Heart left ventricle (tissue), 16 donors: ENCODE measurements around the gene TC2N. TPM values are rescaled to one million over a fixed set of nuclear protein-coding genes. Genes with fewer than 3 reads are reported as not detected.

Source experiments
- ATAC-seq, 4 donors: fragments of 200-7000 bp; cut with Tn5 transposase; one replicate each; pipeline ENCODE4 v1.9.1; 2020 to 2022; ENCODE audit warnings: moderate library complexity in 4 of 4, mild to moderate bottlenecking in 3 of 4, moderate number of reproducible peaks in 1 of 4
- DNase-seq, 5 donors: peaks; one replicate each; pipeline ENCODE4 v3.0.0-alpha.2; 2020
- H3K27ac ChIP-seq, 12 donors: fragments of 200-600 bp; sonication (generic) in 4 of 12; one replicate each; pipeline versions ENCODE4 v1.5.0 to v1.8.0; 2016 to 2022; ENCODE audit warnings: mild to moderate bottlenecking in 2 of 12
- H3K27me3 ChIP-seq, 9 donors: fragments of 200-600 bp; sonication (generic) in 2 of 9; one replicate each; pipeline versions ENCODE4 v1.5.1 to v1.8.0; 2016 to 2022; ENCODE audit warnings: mild to moderate bottlenecking in 3 of 9
- H3K36me3 ChIP-seq, 9 donors: fragments of 200-600 bp; sonication (generic) in 2 of 9; one replicate each; pipeline versions ENCODE4 v1.5.0 to v1.8.0; 2018 to 2022; ENCODE audit warnings: mild to moderate bottlenecking in 2 of 9
- H3K4me1 ChIP-seq, 12 donors: fragments of 200-600 bp; sonication (generic) in 4 of 12; one replicate each; pipeline versions ENCODE4 v1.5.0 to v1.8.0; 2016 to 2022; ENCODE audit warnings: mild to moderate bottlenecking in 3 of 12
- H3K4me3 ChIP-seq, 12 donors: fragments of 200-600 bp; sonication (generic) in 4 of 12; one replicate each; pipeline versions ENCODE4 v1.5.0 to v1.8.0; 2017 to 2022; ENCODE audit warnings: mild to moderate bottlenecking in 9 of 12, moderate library complexity in 4 of 12
- H3K9me3 ChIP-seq, 12 donors: fragments of 200-600 bp; sonication (generic) in 4 of 12; one replicate each; pipeline versions ENCODE4 v1.5.0 to v1.8.0; 2016 to 2022; ENCODE audit warnings: mild to moderate bottlenecking in 1 of 12
- POLR2A ChIP-seq, 2 donors: fragments of 450-650 bp; IDR thresholded peaks; one replicate each; pipeline ENCODE4 v1.6.1; 2017; ENCODE audit warnings: antibody characterized with exemption in 2 of 2, mild to moderate bottlenecking in 2 of 2, moderate library complexity in 2 of 2
- WGBS, 4 donors: extraction: QIAGEN DNeasy Blood & Tissue Kit in 2 of 4; methylation state at CpG; one replicate each; pipeline versions ENCODE4 v1.1.5 to v1.1.7; 2013 to 2018; 5-methylcytosine and 5-hydroxymethylcytosine counted together
- intact Hi-C, 10 donors: fragments of 100-400 bp; cut with DNase I; formaldehyde crosslinking; loops; one replicate each; pipeline versions ENCODE4 v1.11.1 to v1.14.2; 2022
- polyA plus RNA-seq, 2 donors: library from polyadenylated mRNA; stranded (reverse); fragments of 200-250 nt; gene quantifications; one replicate each; pipeline ENCODE4 v1.2.3, GENCODE V29; 2013
- total RNA-seq, 9 donors: library from RNA; depleted of rRNA in 2 of 9; stranded (reverse); fragments of >200 nt in 2 of 9; fragmentation: NEBNext Ultra II Directional in 3 of 9; extraction: Animal tissue kit (Norgen Biotek cat#: 25700) in 3 of 9; gene quantifications; one replicate each; pipeline versions ENCODE4 v1.1.0 to v1.2.4, GENCODE V29; 2016 to 2023
- TF ChIP-seq, protein P1 (sequence below), 12 donors: fragments of 200-600 bp; sonication (generic) in 4 of 12; IDR thresholded peaks; one replicate each; pipeline versions ENCODE4 v1.5.0 to v1.8.0; 2018 to 2022; ENCODE audit warnings: antibody characterized with exemption in 12 of 12, mild to moderate bottlenecking in 5 of 12
- donor health status: ischemic (EF 13 %, LVEDD 7.1; RV severe dilation, severe dysfunction).
- donor health status: healthy with polysubstance abuse.
- donor health status: DM: no; HTN: yes; CAD: no.
- donor health status: DM: no; HTN: no; CAD: no.
- donor health status: ischemic (EF 25% LVEDD 6.9; RV normal size, moderate dysfunction).
- donor health status: ischemic (EF 25% LVEDD 5.7; RV mildly dilated, moderate dysfunction).
- donor health status: healthy.
- donor health status: DM: yes; HTN: yes; CAD: no.
- donor health status: ischemic (EF 35%, LVEDD 5.7; RV mildly dilated, moderate dysfunction).
- donor health status: nonischemic (EF 11% LVEDD 7.7; RV severe dilation, severe dysfunction).
- donor health status: DM: yes; HTN: yes; CAD: no.
- donor health status: PGD.
- donor health status: ischemic (EF 29% LVEDD 5.4; RV normal size, mild dysfunction).
- donor health status: nonischemic (EF 23%, LVEDD 6.1; RV moderate dilation, normal function).

Gene TC2N
- total and polyA plus RNA-seq, 11 donors = 1.1 to 17.1 (median 2.8) TPM

- H3K27ac ChIP-seq = peak overlapping the region in 1 of 12 donors; percentile 70
- intact Hi-C loops = no loop called here
- H3K4me3 ChIP-seq = no peak overlapping the region
- no peaks in the 10 kb centered on the region for H3K27me3 ChIP-seq
- H3K4me1 ChIP-seq = peaks cover 0 to 42% (median 9%) of the 10 kb centered on the region in 12 donors
- DNase-seq = no peak
- 75 to 82% (median 77%) methylated on average over 8 of the region's 8 CpGs for WGBS, 4 donors
- ATAC-seq = no peak
- peaks cover 0 to 9% (median 0%) of the 10 kb centered on the region in 12 donors for H3K9me3 ChIP-seq
- TF ChIP-seq, protein P1, sequence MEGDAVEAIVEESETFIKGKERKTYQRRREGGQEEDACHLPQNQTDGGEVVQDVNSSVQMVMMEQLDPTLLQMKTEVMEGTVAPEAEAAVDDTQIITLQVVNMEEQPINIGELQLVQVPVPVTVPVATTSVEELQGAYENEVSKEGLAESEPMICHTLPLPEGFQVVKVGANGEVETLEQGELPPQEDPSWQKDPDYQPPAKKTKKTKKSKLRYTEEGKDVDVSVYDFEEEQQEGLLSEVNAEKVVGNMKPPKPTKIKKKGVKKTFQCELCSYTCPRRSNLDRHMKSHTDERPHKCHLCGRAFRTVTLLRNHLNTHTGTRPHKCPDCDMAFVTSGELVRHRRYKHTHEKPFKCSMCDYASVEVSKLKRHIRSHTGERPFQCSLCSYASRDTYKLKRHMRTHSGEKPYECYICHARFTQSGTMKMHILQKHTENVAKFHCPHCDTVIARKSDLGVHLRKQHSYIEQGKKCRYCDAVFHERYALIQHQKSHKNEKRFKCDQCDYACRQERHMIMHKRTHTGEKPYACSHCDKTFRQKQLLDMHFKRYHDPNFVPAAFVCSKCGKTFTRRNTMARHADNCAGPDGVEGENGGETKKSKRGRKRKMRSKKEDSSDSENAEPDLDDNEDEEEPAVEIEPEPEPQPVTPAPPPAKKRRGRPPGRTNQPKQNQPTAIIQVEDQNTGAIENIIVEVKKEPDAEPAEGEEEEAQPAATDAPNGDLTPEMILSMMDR (IDR thresholded peaks at IDR 0.05) = no peak
- TF ChIP-seq POLR2A (IDR thresholded peaks at IDR 0.05) = no peak
- peaks cover 0 to 53% (median 3%) of the 10 kb centered on the region in 9 donors for H3K36me3 ChIP-seq
Observed at GRCh38 chr14:91869556-91869955, 2.2 kb upstream of the TC2N start.

GRCh38 chr14:91866511-91867295 is 633 bp downstream of the TC2N start:
- no peaks in the 10 kb centered on the region for H3K27me3 ChIP-seq
- peaks cover 0 to 38% (median 0%) of the 10 kb centered on the region in 9 donors for H3K36me3 ChIP-seq
- peaks cover 0 to 16% (median 0%) of the 10 kb centered on the region in 12 donors for H3K4me1 ChIP-seq
- H3K27ac ChIP-seq = peak overlapping the region in 1 of 12 donors; percentile 83
- TF ChIP-seq, protein P1 (IDR thresholded peaks at IDR 0.05) = no peak
- no peak for TF ChIP-seq POLR2A (IDR thresholded peaks at IDR 0.05)
- ATAC-seq (no peak), DNase-seq (no peak)
- H3K4me3 ChIP-seq = peak overlapping the region in 2 of 12 donors; percentile 28 to 47
- intact Hi-C loops = no loop called here
- peaks cover 0 to 9% (median 0%) of the 10 kb centered on the region in 12 donors for H3K9me3 ChIP-seq
- 75 to 87% (median 80%) methylated on average over 6 of the region's 6 CpGs for WGBS, 4 donors

DNA sequence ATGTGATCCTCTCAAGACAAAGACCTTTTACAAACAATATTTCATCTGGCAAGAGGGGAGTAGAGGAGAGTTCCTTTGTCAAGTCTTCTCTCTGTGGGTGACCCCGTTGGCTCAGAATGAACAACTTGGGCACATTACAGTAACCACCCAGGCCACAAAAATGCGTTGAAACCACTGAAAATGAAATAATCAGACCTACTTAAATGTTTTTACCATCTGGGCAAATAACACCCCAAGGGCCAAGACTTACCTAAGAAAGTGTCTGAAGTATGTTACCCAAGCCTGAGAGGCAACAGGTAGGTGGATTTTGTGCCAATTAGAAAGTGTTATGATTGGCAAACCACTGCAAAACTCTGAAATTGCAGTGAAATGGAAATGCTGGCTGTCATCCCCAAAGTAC is 1.3 kb downstream of the TC2N start:
- DNase-seq = no peak
- intact Hi-C loops = no loop called here
- no peak for TF ChIP-seq POLR2A (IDR thresholded peaks at IDR 0.05)
- TF ChIP-seq, protein P1 (IDR thresholded peaks at IDR 0.05) = no peak
- ATAC-seq = no peak
- H3K9me3 ChIP-seq = peaks cover 0 to 9% (median 0%) of the 10 kb centered on the region in 12 donors
- 59 to 75% (median 68%) methylated on average over 2 of the region's 2 CpGs for WGBS, 4 donors
- H3K27ac ChIP-seq = peak overlapping the region in 1 of 12 donors; percentile 83
- peaks cover 0 to 32% (median 0%) of the 10 kb centered on the region in 9 donors for H3K36me3 ChIP-seq
- peak overlapping the region in 2 of 12 donors; percentile 28 to 47 for H3K4me3 ChIP-seq
- H3K4me1 ChIP-seq = peaks cover 0 to 18% (median 0%) of the 10 kb centered on the region in 12 donors
- no peaks in the 10 kb centered on the region for H3K27me3 ChIP-seq

DNA sequence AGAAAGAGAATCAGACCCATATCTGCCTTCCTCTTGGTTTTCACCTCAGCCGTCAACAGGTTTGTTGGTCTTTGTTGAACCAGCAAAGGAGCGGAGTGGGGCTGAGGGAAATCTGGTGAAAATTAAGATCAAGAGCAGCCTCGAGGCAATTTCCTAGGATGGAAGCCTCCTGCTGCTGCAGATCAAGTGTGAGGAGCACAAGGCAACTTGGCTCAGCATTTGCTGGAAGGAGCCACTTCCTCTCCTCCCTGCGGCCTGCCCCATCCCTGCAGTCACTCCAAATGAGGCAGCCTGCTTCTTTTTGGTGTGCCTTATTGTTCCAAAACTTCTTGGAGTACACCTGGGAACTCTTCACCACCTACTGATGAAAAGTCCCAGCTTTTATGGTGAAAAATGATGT is 4.9 kb downstream of the TC2N start:
- Histone ChIP-seq H3K9me3 (no peaks in the 10 kb centered on the region), H3K27me3 (peaks cover 0 to 9% (median 0%) of the 10 kb centered on the region in 9 donors), H3K4me3 (no peak overlapping the region), H3K27ac (no peak overlapping the region), H3K4me1 (peaks cover 0 to 28% (median 0%) of the 10 kb centered on the region in 12 donors), H3K36me3 (no peaks in the 10 kb centered on the region)
- peak in 1 of 4 donors; percentile 39 for ATAC-seq
- TF ChIP-seq, protein P1 (IDR thresholded peaks at IDR 0.05) = no peak
- no peak for TF ChIP-seq POLR2A (IDR thresholded peaks at IDR 0.05)
- 54 to 66% (median 60%) methylated on average over 4 of the region's 4 CpGs for WGBS, 4 donors
- DNase-seq = no peak
- intact Hi-C loops = no loop called here
